ENCODE measurements around the gene CIITA.
"Not testable (repeated sequence)": the region's sequence is repeated elsewhere in the genome, so short reads cannot be mapped to it uniquely, and the experiment has no call there.

Gene CIITA

GRCh38 chr16:10926867-10927266 is 49.9 kb downstream of the CIITA start:
- no peak overlapping the region for H3K4me3 ChIP-seq (ENCODE audit: low read length)
- DNase-seq (ENCODE audit: low read depth), result no peak
- TF ChIP-seq CTCF (conservative IDR thresholded peaks at IDR 0.05; ENCODE audit: low read depth, low read length), result no peak

- no peak for DNase-seq (ENCODE audit: low read depth)
- no peak for TF ChIP-seq CTCF (conservative IDR thresholded peaks at IDR 0.05; ENCODE audit: low read depth, low read length)
- no peak overlapping the region for H3K4me3 ChIP-seq (ENCODE audit: low read length)
Measured at GRCh38 chr16:10927497-10928112, 50.6 kb downstream of the CIITA start.

GRCh38 chr16:10929097-10929496 is 52.1 kb downstream of the CIITA start:
- not testable (repeated sequence) for DNase-seq (ENCODE audit: low read depth); H3K4me3 ChIP-seq (ENCODE audit: low read length)

GRCh38 chr16:10929853-10930754 is 53.1 kb downstream of the CIITA start:
- TF ChIP-seq CTCF (conservative IDR thresholded peaks at IDR 0.05; ENCODE audit: low read depth, low read length), result no peak
- no peak overlapping the region for H3K4me3 ChIP-seq (ENCODE audit: low read length)
- no peak for DNase-seq (ENCODE audit: low read depth)

- peak; percentile 18 for TF ChIP-seq CTCF (conservative IDR thresholded peaks at IDR 0.05; ENCODE audit: low read depth, low read length)
- DNase-seq (ENCODE audit: low read depth), result no peak
- H3K4me3 ChIP-seq (ENCODE audit: low read length), result no peak overlapping the region
Measured at GRCh38 chr16:10930755-10931093, 53.7 kb downstream of the CIITA start.

- no peak for DNase-seq (ENCODE audit: low read depth)
- TF ChIP-seq CTCF (conservative IDR thresholded peaks at IDR 0.05; ENCODE audit: low read depth, low read length), result no peak
- H3K4me3 ChIP-seq (ENCODE audit: low read length), result no peak overlapping the region
Measured at GRCh38 chr16:10931134-10931533, 54.1 kb downstream of the CIITA start.

GRCh38 chr16:10931977-10932632 is 55.1 kb downstream of the CIITA start:
- DNase-seq (ENCODE audit: low read depth), result no peak
- no peak for TF ChIP-seq CTCF (conservative IDR thresholded peaks at IDR 0.05; ENCODE audit: low read depth, low read length)
- H3K4me3 ChIP-seq (ENCODE audit: low read length), result no peak overlapping the region
